Measurements from ENCODE around the gene KIAA1217.

Gene KIAA1217

GRCh38 chr10:24475598-24475997, 266.7 kb downstream of the KIAA1217 start:
- Histone ChIP-seq H3K4me1 (ENCODE audit: low read depth, poor library complexity, severe bottlenecking) (no peaks in the 10 kb centered on the region), H3K27me3 (ENCODE audit: insufficient read depth, low read depth) (no peaks in the 10 kb centered on the region), H3K79me2 (ENCODE audit: insufficient read depth, low read depth) (no peaks in the 10 kb centered on the region), H3K27ac (no peak overlapping the region), H3K4me3 (IDR thresholded peaks at IDR 0.05; ENCODE audit: insufficient read depth, low read depth, low read length) (no peak overlapping the region), H3K9ac (no peak overlapping the region), H2AFZ (ENCODE audit: low read depth) (no peak overlapping the region), H3K36me3 (ENCODE audit: insufficient read depth) (no peaks in the 10 kb centered on the region), H3K4me2 (no peak overlapping the region), H4K20me1 (ENCODE audit: insufficient read depth) (no peaks in the 10 kb centered on the region)
- TF ChIP-seq CTCF (conservative IDR thresholded peaks at IDR 0.05; ENCODE audit: low read depth, low read length) = no peak

- no peak overlapping the region for H3K9ac ChIP-seq
- no peak overlapping the region for H3K4me3 ChIP-seq (IDR thresholded peaks at IDR 0.05; ENCODE audit: insufficient read depth, low read depth, low read length)
- H3K27ac ChIP-seq = no peak overlapping the region
- H3K36me3 ChIP-seq (ENCODE audit: insufficient read depth) = no peaks in the 10 kb centered on the region
- no peaks in the 10 kb centered on the region for H3K79me2 ChIP-seq (ENCODE audit: insufficient read depth, low read depth)
- H3K27me3 ChIP-seq (ENCODE audit: insufficient read depth, low read depth) = no peaks in the 10 kb centered on the region
- no peaks in the 10 kb centered on the region for H4K20me1 ChIP-seq (ENCODE audit: insufficient read depth)
- no peak overlapping the region for H3K4me2 ChIP-seq
- H2AFZ ChIP-seq (ENCODE audit: low read depth) = no peak overlapping the region
- no peaks in the 10 kb centered on the region for H3K4me1 ChIP-seq (ENCODE audit: low read depth, poor library complexity, severe bottlenecking)
- TF ChIP-seq CTCF (conservative IDR thresholded peaks at IDR 0.05; ENCODE audit: low read depth, low read length) = no peak
These were observed 268.2 kb downstream of the KIAA1217 start for GRCh38 chr10:24476913-24477701.

GRCh38 chr10:24477915-24478314, 269.0 kb downstream of the KIAA1217 start:
- no peak overlapping the region for H3K27ac ChIP-seq
- no peaks in the 10 kb centered on the region for H3K4me1 ChIP-seq (ENCODE audit: low read depth, poor library complexity, severe bottlenecking)
- no peaks in the 10 kb centered on the region for H3K79me2 ChIP-seq (ENCODE audit: insufficient read depth, low read depth)
- H3K27me3 ChIP-seq (ENCODE audit: insufficient read depth, low read depth) = no peaks in the 10 kb centered on the region
- H3K9ac ChIP-seq = no peak overlapping the region
- H3K36me3 ChIP-seq (ENCODE audit: insufficient read depth) = no peaks in the 10 kb centered on the region
- no peak for TF ChIP-seq CTCF (conservative IDR thresholded peaks at IDR 0.05; ENCODE audit: low read depth, low read length)
- H2AFZ ChIP-seq (ENCODE audit: low read depth) = no peak overlapping the region
- H3K4me2 ChIP-seq = no peak overlapping the region
- no peak overlapping the region for H3K4me3 ChIP-seq (IDR thresholded peaks at IDR 0.05; ENCODE audit: insufficient read depth, low read depth, low read length)
- H4K20me1 ChIP-seq (ENCODE audit: insufficient read depth) = no peaks in the 10 kb centered on the region

- no peaks in the 10 kb centered on the region for H4K20me1 ChIP-seq (ENCODE audit: insufficient read depth)
- H3K36me3 ChIP-seq (ENCODE audit: insufficient read depth) = no peaks in the 10 kb centered on the region
- no peak overlapping the region for H3K4me2 ChIP-seq
- no peaks in the 10 kb centered on the region for H3K79me2 ChIP-seq (ENCODE audit: insufficient read depth, low read depth)
- no peaks in the 10 kb centered on the region for H3K4me1 ChIP-seq (ENCODE audit: low read depth, poor library complexity, severe bottlenecking)
- no peaks in the 10 kb centered on the region for H3K27me3 ChIP-seq (ENCODE audit: insufficient read depth, low read depth)
- H2AFZ ChIP-seq (ENCODE audit: low read depth) = no peak overlapping the region
- no peak overlapping the region for H3K9ac ChIP-seq
- no peak overlapping the region for H3K27ac ChIP-seq
- no peak overlapping the region for H3K4me3 ChIP-seq (IDR thresholded peaks at IDR 0.05; ENCODE audit: insufficient read depth, low read depth, low read length)
- no peak for TF ChIP-seq CTCF (conservative IDR thresholded peaks at IDR 0.05; ENCODE audit: low read depth, low read length)
These were observed 270.9 kb downstream of the KIAA1217 start for GRCh38 chr10:24479806-24480205.

Data from KMS-11 (cell line).